Mesenchymal stem cell (in vitro differentiated cells and primary cell): Measurements from ENCODE around the gene HCN1.

ENCODE experiments used
- DNase-seq: peaks from one replicate; pipeline ENCODE4 v3.0.0-alpha.2; 2013
- H2AFZ ChIP-seq: one replicate; pipeline ENCODE4 v1.6.1; 2013; ENCODE audit warnings: low read depth, mild to moderate bottlenecking, control low read depth, inconsistent platforms, low read length, moderate library complexity
- H2AK5ac ChIP-seq: 2 replicates; pipeline ENCODE4 v1.6.1; 2013; ENCODE audit warnings: low read length, moderate library complexity, mild to moderate bottlenecking, inconsistent platforms; ENCODE audit not compliant: severe bottlenecking
- H2BK120ac ChIP-seq: one replicate; pipeline ENCODE4 v1.6.1; 2013; ENCODE audit warnings: low read depth, mild to moderate bottlenecking, inconsistent platforms, low read length, moderate library complexity
- H2BK12ac ChIP-seq, 2 experiments: one replicate each; pipeline ENCODE4 v1.6.1; 2013; ENCODE audit warnings: inconsistent platforms in 2 of 2, low read length in 2 of 2, mild to moderate bottlenecking in 2 of 2, moderate library complexity in 2 of 2, control low read depth in 1 of 2
- H2BK15ac ChIP-seq: one replicate; pipeline ENCODE4 v1.6.1; 2013; ENCODE audit warnings: mild to moderate bottlenecking, low read depth, inconsistent platforms; ENCODE audit not compliant: poor library complexity, severe bottlenecking
- H2BK5ac ChIP-seq: 2 replicates; pipeline ENCODE4 v1.6.1; 2013; ENCODE audit warnings: low read depth, mild to moderate bottlenecking, low read length, control low read depth, inconsistent platforms; ENCODE audit not compliant: poor library complexity, severe bottlenecking
- H3K14ac ChIP-seq, 2 experiments: one replicate each; pipeline ENCODE4 v1.6.1; 2013; ENCODE audit warnings: inconsistent platforms in 2 of 2, low read length in 2 of 2, control low read depth in 1 of 2, mild to moderate bottlenecking in 1 of 2, moderate library complexity in 1 of 2
- H3K18ac ChIP-seq, 2 experiments: one replicate each; pipeline ENCODE4 v1.6.1; 2013; ENCODE audit warnings: inconsistent platforms in 2 of 2, low read length in 2 of 2, control low read depth in 1 of 2, low read depth in 1 of 2, mild to moderate bottlenecking in 1 of 2
- H3K23ac ChIP-seq, 2 experiments: one replicate each; pipeline ENCODE4 v1.6.1; 2013; ENCODE audit warnings: inconsistent platforms in 2 of 2, low read length in 2 of 2, mild to moderate bottlenecking in 2 of 2, moderate library complexity in 2 of 2, control low read depth in 1 of 2
- H3K27ac ChIP-seq: 2 replicates; pipeline ENCODE4 v1.5.1; 2013; ENCODE audit warnings: mild to moderate bottlenecking, moderate library complexity, low read length, control low read depth, inconsistent platforms; ENCODE audit not compliant: poor library complexity, severe bottlenecking
- H3K27me3 ChIP-seq, 2 experiments: 2 replicates each; pipeline versions ENCODE4 v1.6.1 to v1.7.0; 2013; ENCODE audit warnings: low read length in 2 of 2, mild to moderate bottlenecking in 2 of 2, moderate library complexity in 2 of 2, control low read depth in 1 of 2, inconsistent platforms in 1 of 2; ENCODE audit not compliant: control insufficient read depth in 1 of 2, insufficient read depth in 1 of 2
- H3K36me3 ChIP-seq, 2 experiments: 2 replicates each; pipeline versions ENCODE4 v1.6.1 to v1.7.0; 2013; ENCODE audit warnings: low read length in 2 of 2, control low read depth in 1 of 2, inconsistent platforms in 1 of 2, low read depth in 1 of 2, mild to moderate bottlenecking in 1 of 2; ENCODE audit not compliant: insufficient read depth in 2 of 2, control insufficient read depth in 1 of 2
- H3K4ac ChIP-seq, 2 experiments: one replicate each; pipeline ENCODE4 v1.6.1; 2013; ENCODE audit warnings: inconsistent platforms in 2 of 2, low read length in 2 of 2, mild to moderate bottlenecking in 2 of 2, moderate library complexity in 2 of 2, control low read depth in 1 of 2, low read depth in 1 of 2
- H3K4me1 ChIP-seq: 2 replicates; pipeline ENCODE4 v1.6.1; 2013; ENCODE audit warnings: low read depth, low read length, control low read depth; ENCODE audit not compliant: control insufficient read depth, insufficient read depth
- H3K4me2 ChIP-seq: 2 replicates; pipeline ENCODE4 v1.6.1; 2013; ENCODE audit warnings: low read length, mild to moderate bottlenecking, inconsistent platforms; ENCODE audit not compliant: poor library complexity, severe bottlenecking
- H3K4me3 ChIP-seq, 2 experiments: 2 replicates each; pipeline versions ENCODE4 v1.5.1 to v1.7.0; 2013; ENCODE audit warnings: low read length in 2 of 2, mild to moderate bottlenecking in 2 of 2, control low read depth in 1 of 2, low read depth in 1 of 2; ENCODE audit not compliant: insufficient read depth in 1 of 2
- H3K79me1 ChIP-seq: replicated peaks from 2 replicates; pipeline ENCODE4 v1.6.1; 2013; ENCODE audit warnings: mild to moderate bottlenecking, control low read depth, low read length, inconsistent platforms; ENCODE audit not compliant: poor library complexity, severe bottlenecking
- H3K9ac ChIP-seq: 2 replicates; pipeline ENCODE4 v1.7.0; 2013; ENCODE audit warnings: mild to moderate bottlenecking, low read length, moderate library complexity
- H3K9me3 ChIP-seq: 2 replicates; pipeline ENCODE4 v1.7.0; 2013; ENCODE audit warnings: mild to moderate bottlenecking, low read length; ENCODE audit not compliant: control insufficient read depth
- H4K8ac ChIP-seq: one replicate; pipeline ENCODE4 v1.6.1; 2013; ENCODE audit warnings: inconsistent platforms, mild to moderate bottlenecking, low read length, moderate library complexity
- H4K91ac ChIP-seq: one replicate; pipeline ENCODE4 v1.6.1; 2013; ENCODE audit warnings: mild to moderate bottlenecking, low read length, inconsistent platforms
- WGBS: methylation state at CpG from one replicate; pipeline ENCODE4 v1.1.7; 2013; ENCODE audit warnings: mixed read lengths; 5-methylcytosine and 5-hydroxymethylcytosine counted together

HCN1 gene

GRCh38 chr5:45684118-45684517 is 12.1 kb downstream of the HCN1 start:
- H2BK5ac ChIP-seq = no peak overlapping the region
- no peak overlapping the region for H3K4me2 ChIP-seq
- no peak overlapping the region for H3K18ac ChIP-seq
- H3K14ac ChIP-seq = no peak overlapping the region
- no peak overlapping the region for H4K8ac ChIP-seq
- no peak overlapping the region for H3K27ac ChIP-seq
- H2AFZ ChIP-seq = no peak overlapping the region
- H3K9ac ChIP-seq = no peak overlapping the region
- no peak overlapping the region for H2BK15ac ChIP-seq
- no peaks in the 10 kb centered on the region for H3K4me1 ChIP-seq
- no peak overlapping the region for H2BK120ac ChIP-seq
- DNase-seq = no peak
- H3K79me1 ChIP-seq = no peaks in the 10 kb centered on the region
- no peak overlapping the region for H3K4ac ChIP-seq
- H3K4me3 ChIP-seq = no peak overlapping the region
- H3K36me3 ChIP-seq = no peaks in the 10 kb centered on the region
- no peak overlapping the region for H2AK5ac ChIP-seq
- no peak overlapping the region for H2BK12ac ChIP-seq
- no peaks in the 10 kb centered on the region for H3K27me3 ChIP-seq
- no peaks in the 10 kb centered on the region for H3K9me3 ChIP-seq
- no peak overlapping the region for H4K91ac ChIP-seq
- no peak overlapping the region for H3K23ac ChIP-seq

- H3K9me3 ChIP-seq = no peaks in the 10 kb centered on the region
- no peak overlapping the region for H3K4me3 ChIP-seq
These were observed 15.2 kb downstream of the HCN1 start for GRCh38 chr5:45680950-45681349.

GRCh38 chr5:45677524-45677923 is 18.7 kb downstream of the HCN1 start:
- no peak overlapping the region for H4K8ac ChIP-seq
- H3K14ac ChIP-seq = no peak overlapping the region
- no peaks in the 10 kb centered on the region for H3K36me3 ChIP-seq
- no peak overlapping the region for H3K4me2 ChIP-seq
- no peaks in the 10 kb centered on the region for H3K9me3 ChIP-seq
- H2BK12ac ChIP-seq = no peak overlapping the region
- no peak overlapping the region for H2AFZ ChIP-seq
- no peak for DNase-seq
- no peaks in the 10 kb centered on the region for H3K4me1 ChIP-seq
- no peak overlapping the region for H4K91ac ChIP-seq
- H3K9ac ChIP-seq = no peak overlapping the region
- no peak overlapping the region for H3K4ac ChIP-seq
- no peaks in the 10 kb centered on the region for H3K79me1 ChIP-seq
- H2BK5ac ChIP-seq = no peak overlapping the region
- H3K27me3 ChIP-seq = no peaks in the 10 kb centered on the region
- H2AK5ac ChIP-seq = no peak overlapping the region
- WGBS = 86% methylated on average over 1 of the region's 2 CpGs
- H3K27ac ChIP-seq = no peak overlapping the region
- no peak overlapping the region for H3K4me3 ChIP-seq
- no peak overlapping the region for H2BK120ac ChIP-seq
- H2BK15ac ChIP-seq = no peak overlapping the region
- H3K18ac ChIP-seq = no peak overlapping the region
- no peak overlapping the region for H3K23ac ChIP-seq

More at GRCh38 chr5:45680950-45681349, 15.2 kb downstream of the HCN1 start:
- Histone ChIP-seq H4K8ac (no peak overlapping the region), H3K23ac (no peak overlapping the region), H3K4me1 (no peaks in the 10 kb centered on the region), H3K4ac (no peak overlapping the region), H2BK5ac (no peak overlapping the region), H2AK5ac (no peak overlapping the region), H3K27me3 (no peaks in the 10 kb centered on the region), H2BK120ac (no peak overlapping the region), H3K79me1 (no peaks in the 10 kb centered on the region), H3K4me2 (no peak overlapping the region), H3K18ac (no peak overlapping the region), H3K27ac (no peak overlapping the region), H3K36me3 (no peaks in the 10 kb centered on the region), H4K91ac (no peak overlapping the region), H3K9ac (no peak overlapping the region), H2BK12ac (no peak overlapping the region), H2AFZ (no peak overlapping the region), H3K14ac (no peak overlapping the region), H2BK15ac (no peak overlapping the region)
- 29% methylated on average over 1 of the region's 2 CpGs for WGBS
- DNase-seq = no peak

- Histone ChIP-seq H2BK12ac (no peak overlapping the region), H3K79me1 (no peaks in the 10 kb centered on the region), H4K8ac (no peak overlapping the region), H3K27ac (no peak overlapping the region), H4K91ac (no peak overlapping the region), H3K4me1 (no peaks in the 10 kb centered on the region), H2BK120ac (no peak overlapping the region), H3K9ac (no peak overlapping the region), H3K4me3 (no peak overlapping the region), H2AFZ (no peak overlapping the region), H3K18ac (no peak overlapping the region), H3K36me3 (no peaks in the 10 kb centered on the region), H3K23ac (no peak overlapping the region), H2BK15ac (no peak overlapping the region), H3K27me3 (no peaks in the 10 kb centered on the region), H2BK5ac (no peak overlapping the region), H3K4ac (no peak overlapping the region), H3K4me2 (no peak overlapping the region), H3K14ac (no peak overlapping the region), H2AK5ac (no peak overlapping the region), H3K9me3 (no peaks in the 10 kb centered on the region)
- no peak for DNase-seq
- 50% methylated on average over 1 of the region's 4 CpGs for whole genome bisulfite sequencing
These were observed 23.9 kb downstream of the HCN1 start for GRCh38 chr5:45672271-45672670.
